ENCODE data around the gene ROPN1L. TPM values are rescaled to one million over a fixed set of nuclear protein-coding genes. Genes with fewer than 3 reads are reported as not detected.

ROPN1L gene
- 1.8 TPM in 1 of 2 replicates, not detected in the other for total RNA-seq

GRCh38 chr5:10441083-10441991 lies at the start of gene ROPN1L:
Gene ROPN1L (plus strand): TSS chr5:10441879. CDS start chr5:10442168, 289 bp downstream.

Other genes starting within 250 kb of the ROPN1L start
- 13.5 and 20.8 TPM in 2 replicates for gene ATPSCKMT, start 192.0 kb upstream of the ROPN1L start, total RNA-seq
- 477 and 498 TPM in 2 replicates for gene CCT5, start 191.6 kb upstream of the ROPN1L start, total RNA-seq
- 8.6 and 10.3 TPM in 2 replicates for gene CMBL, start 134.0 kb upstream of the ROPN1L start, total RNA-seq
- gene MARCHF6, start 88.2 kb upstream of the ROPN1L start, total RNA-seq, result 21.8 and 24.2 TPM in 2 replicates
- 1.9 and 2.3 TPM in 2 replicates for gene ANKRD33B, start 122.2 kb downstream of the ROPN1L start, total RNA-seq